Measurements from ENCODE around the gene PKDCC.

Gene PKDCC

GRCh38 chr2:42102024-42102590 is 54.3 kb downstream of the PKDCC start:
- H3K27ac ChIP-seq = no peak overlapping the region
- no peak for DNase-seq (ENCODE audit: low read depth, low spot score)

GRCh38 chr2:42102591-42103450 is 55.0 kb downstream of the PKDCC start:
- DNase-seq (ENCODE audit: low read depth, low spot score) = no peak
- no peak overlapping the region for H3K27ac ChIP-seq

- no peak for DNase-seq (ENCODE audit: low read depth, low spot score)
- no peak overlapping the region for H3K27ac ChIP-seq
Measured at GRCh38 chr2:42103829-42104228, 56.0 kb downstream of the PKDCC start.

GRCh38 chr2:42104621-42105020 is 56.8 kb downstream of the PKDCC start:
- no peak overlapping the region for H3K27ac ChIP-seq
- DNase-seq (ENCODE audit: low read depth, low spot score) = no peak

- H3K27ac ChIP-seq = no peak overlapping the region
- no peak for DNase-seq (ENCODE audit: low read depth, low spot score)
Measured at GRCh38 chr2:42105330-42106256, 57.8 kb downstream of the PKDCC start.

- DNase-seq (ENCODE audit: low read depth, low spot score) = no peak
- H3K27ac ChIP-seq = no peak overlapping the region
Measured at GRCh38 chr2:42106257-42106816, 58.5 kb downstream of the PKDCC start.

- no peak for DNase-seq (ENCODE audit: low read depth, low spot score)
- H3K27ac ChIP-seq = no peak overlapping the region
Measured at GRCh38 chr2:42107249-42108042, 59.6 kb downstream of the PKDCC start.
